Cardiac ventricle fibroblast (primary cell): ENCODE data around the gene HEATR5B. TPM values are rescaled to one million over a fixed set of nuclear protein-coding genes. Genes with fewer than 3 reads are reported as not detected.

Experiments used
- total RNA-seq: library from RNA; depleted of rRNA; stranded (reverse); fragments of >200 nt; gene quantifications from 2 replicates; pipeline ENCODE4 v1.2.3, GENCODE V29; 2015

Gene HEATR5B
- 8.7 and 10.7 TPM in 2 replicates for total RNA-seq

DNA sequence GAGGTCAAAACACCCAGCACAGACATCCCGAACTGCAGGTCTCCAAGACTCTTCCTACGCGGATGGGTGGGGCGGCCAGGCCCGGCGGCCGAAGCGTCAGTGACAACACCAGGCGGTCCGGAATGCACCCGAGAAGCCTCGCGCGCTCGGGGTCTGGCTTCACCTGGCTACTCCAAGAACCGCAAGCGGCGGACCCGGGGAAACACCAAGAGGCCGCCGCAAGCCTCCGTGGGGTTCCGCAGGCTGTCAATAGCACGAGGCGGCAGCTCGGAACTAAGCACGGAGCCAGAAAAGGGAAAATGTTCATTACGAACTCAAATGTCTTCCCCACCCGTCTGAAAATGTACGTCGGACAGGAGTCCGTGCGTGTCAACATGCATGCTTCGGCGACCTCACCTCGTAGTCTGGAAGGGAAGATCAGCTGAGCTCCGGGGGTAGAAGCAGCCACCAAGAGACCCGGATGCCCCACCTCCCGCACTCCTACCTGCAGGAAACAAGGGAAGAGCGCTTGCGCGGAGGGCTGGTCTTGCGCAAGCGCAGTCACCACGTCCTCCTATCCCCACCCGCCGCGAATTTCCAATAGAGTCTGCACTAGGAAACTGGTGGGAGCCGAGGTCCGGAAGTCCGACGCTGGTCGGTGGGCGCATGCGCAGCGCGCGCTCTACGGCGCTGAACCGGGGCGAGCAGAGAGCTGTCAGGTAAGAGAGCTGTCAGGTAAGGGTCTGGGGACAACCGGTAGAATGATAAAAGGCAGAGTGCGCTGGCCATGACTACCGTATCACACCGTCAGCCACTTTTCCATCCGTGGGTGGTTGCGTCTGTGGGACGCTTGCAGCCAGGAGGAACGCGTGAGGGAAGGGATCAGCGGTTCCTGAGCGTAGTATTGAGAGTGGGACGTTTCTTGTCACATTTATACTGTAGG lies at the start of gene HEATR5B, which contains the start of gene GPATCH11:
Gene HEATR5B (minus strand): TSS at position 500 of the 922 bp plus-strand sequence. CDS start 958 bp downstream, outside the sequence.
Gene GPATCH11 (plus strand): TSS at position 646 of the 922 bp plus-strand sequence. CDS start 3,864 bp downstream, outside the sequence.

DNA sequence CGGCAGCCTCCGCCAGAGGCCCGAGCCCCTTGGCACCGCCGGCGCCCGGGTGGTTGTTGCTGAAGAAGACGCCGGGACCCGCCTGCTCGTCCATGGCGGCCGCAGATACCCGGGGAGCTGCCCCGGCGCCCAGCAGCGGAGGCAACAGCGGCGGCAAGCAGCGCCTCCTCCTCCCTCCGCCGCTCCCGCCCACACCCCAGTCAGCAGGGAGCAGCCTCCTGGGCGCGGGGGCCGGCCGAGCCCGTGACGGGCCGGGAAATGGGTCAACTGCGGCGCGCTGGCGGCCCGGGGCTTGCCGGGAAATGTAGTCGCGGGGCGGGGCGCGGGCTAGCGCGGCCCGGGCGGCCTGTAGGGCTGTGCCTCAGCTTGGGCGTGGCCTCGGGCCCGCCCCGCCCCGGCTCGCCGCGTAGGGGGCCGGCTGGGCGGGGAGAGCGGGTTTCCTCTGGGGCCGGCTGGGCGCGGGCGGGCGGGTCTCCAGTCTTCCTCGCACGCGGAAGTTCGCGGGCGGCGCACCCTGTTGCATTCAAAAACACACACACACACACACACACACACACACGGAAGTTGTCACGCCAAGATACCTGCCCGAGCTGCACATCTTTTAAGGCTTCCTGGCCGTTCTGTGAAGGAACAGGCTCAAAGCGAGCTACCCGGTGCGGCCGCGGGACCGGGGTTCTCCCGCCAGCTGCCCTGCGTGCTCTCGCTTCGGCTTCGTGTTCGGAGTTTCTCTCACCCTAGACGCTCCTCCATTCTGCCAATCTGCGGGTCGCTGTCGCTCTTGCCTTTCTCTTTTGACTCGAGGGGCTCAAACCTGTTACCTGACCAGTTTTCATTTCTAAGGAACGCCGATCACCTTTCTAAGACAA lies 117.6 kb downstream of the HEATR5B start, which contains the start of gene STRN:
Gene STRN (minus strand): TSS at position 167 of the 866 bp plus-strand sequence. CDS start 73 bp downstream, at position 94.

Other genes with a start within 250 kb of the HEATR5B start
- gene STRN, start 117.8 kb downstream of the HEATR5B start, total RNA-seq, result 12.2 and 14.1 TPM in 2 replicates
- gene GPATCH11, start 146 bp upstream of the HEATR5B start, total RNA-seq, result 5.3 and 5.7 TPM in 2 replicates
- gene EIF2AK2, start 72.6 kb upstream of the HEATR5B start, total RNA-seq, result 19.0 and 22.3 TPM in 2 replicates
- gene SULT6B1, start 104.3 kb upstream of the HEATR5B start, total RNA-seq, result not detected in 2 replicates
- 14.8 and 20.4 TPM in 2 replicates for gene CEBPZOS, start 112.1 kb upstream of the HEATR5B start, total RNA-seq
- gene CEBPZ, start 147.2 kb upstream of the HEATR5B start, total RNA-seq, result 17.8 and 26.0 TPM in 2 replicates
- 8.0 and 13.2 TPM in 2 replicates for gene NDUFAF7, start 147.3 kb upstream of the HEATR5B start, total RNA-seq
- 27.0 and 27.6 TPM in 2 replicates for gene PRKD3, start 240.5 kb upstream of the HEATR5B start, total RNA-seq